Activated CD4-positive, CD25-positive, alpha-beta regulatory T cell (primary cell): ENCODE measurements around the gene SEMA6C.
"Not testable (repeated sequence)": the region's sequence is repeated elsewhere in the genome, so short reads cannot be mapped to it uniquely, and the experiment has no call there.

Experiments used
- DNase-seq, 4 experiments: peaks; one replicate each; lab custom pipeline; 2025; lab: John Stamatoyannopoulos, UW

The SEMA6C gene

GRCh38 chr1:151146412-151147131 is at the start of gene SEMA6C:
SEMA6C (minus strand) TSS chr1:151146631; CDS start chr1:151142621, 4,010 bp downstream.
- peak; percentile 65 to 70 (median 68) for DNase-seq

GRCh38 chr1:151194894-151195594 is 48.6 kb upstream of the SEMA6C start:
- not testable (repeated sequence) for DNase-seq

GRCh38 chr1:151193856-151194255 is 47.4 kb upstream of the SEMA6C start:
- no peak for DNase-seq

GRCh38 chr1:151193304-151193703 is 46.9 kb upstream of the SEMA6C start:
- no peak for DNase-seq

- DNase-seq = no peak
Measured at GRCh38 chr1:151192047-151192446, 45.6 kb upstream of the SEMA6C start.

GRCh38 chr1:151189637-151190445 is 43.4 kb upstream of the SEMA6C start, which contains the start of gene VPS72:
VPS72 (minus strand) TSS chr1:151190197; CDS start chr1:151190121, 76 bp downstream.
- DNase-seq = peak; percentile 55 to 75 (median 69)

GRCh38 chr1:151188667-151189066 is 42.2 kb upstream of the SEMA6C start:
- not testable (repeated sequence) for DNase-seq

GRCh38 chr1:151187205-151187604 is 40.8 kb upstream of the SEMA6C start:
- no peak for DNase-seq

GRCh38 chr1:151184211-151184610 is 37.8 kb upstream of the SEMA6C start:
- no peak for DNase-seq

GRCh38 chr1:151176514-151177045 is 30.1 kb upstream of the SEMA6C start:
- DNase-seq = no peak

GRCh38 chr1:151175863-151176262 is 29.4 kb upstream of the SEMA6C start, which contains the start of gene TMOD4:
TMOD4 (minus strand) TSS chr1:151175981; CDS start chr1:151174875, 1,106 bp downstream.
- DNase-seq = no peak

GRCh38 chr1:151175041-151175741 is 28.8 kb upstream of the SEMA6C start:
- DNase-seq = no peak

GRCh38 chr1:151171190-151171589 is 24.8 kb upstream of the SEMA6C start:
- no peak for DNase-seq

- DNase-seq = no peak
Measured at GRCh38 chr1:151167116-151167515, 20.7 kb upstream of the SEMA6C start.

GRCh38 chr1:151166505-151166956 is 20.1 kb upstream of the SEMA6C start:
- no peak for DNase-seq

- peak; percentile 83 to 89 (median 87) for DNase-seq
Measured at GRCh38 chr1:151165738-151166504, 19.5 kb upstream of the SEMA6C start, which contains the start of the genes LYSMD1 and SCNM1. LYSMD1 (minus strand) TSS chr1:151165902; CDS start chr1:151165258, 644 bp downstream. SCNM1 (plus strand) TSS chr1:151166144; CDS start chr1:151166153, 9 bp downstream.

- no peak for DNase-seq
Measured at GRCh38 chr1:151165281-151165737, 18.9 kb upstream of the SEMA6C start.

- no peak for DNase-seq
Measured at GRCh38 chr1:151164732-151165280, 18.4 kb upstream of the SEMA6C start.

- DNase-seq = no peak
Measured at GRCh38 chr1:151159373-151159772, 12.9 kb upstream of the SEMA6C start.

GRCh38 chr1:151158751-151159251 is 12.4 kb upstream of the SEMA6C start:
- no peak for DNase-seq
